ENCODE results near the gene FUNDC2. TPM values are rescaled to one million over a fixed set of nuclear protein-coding genes. Genes with fewer than 3 reads are reported as not detected.
"Not testable (repeated sequence)": the region's sequence is repeated elsewhere in the genome, so short reads cannot be mapped to it uniquely, and the experiment has no call there.

Gene FUNDC2
- 366 TPM for total RNA-seq
- long read RNA-seq, full-length matches to known transcripts, result 236 of 244 reads
- long read RNA-seq, partial matches to known transcripts, result 1 of 244 reads
- long read RNA-seq, other reads (novel, unspliced or antisense), result 7 of 244 reads

GRCh38 chrX:155026727-155027508 lies at the start of gene FUNDC2:
Gene FUNDC2 (plus strand): TSS chrX:155026844. CDS start chrX:155026939, 95 bp downstream.
- DNase-seq (peak; percentile 96), ATAC-seq (ENCODE audit: poor library complexity) (peak; percentile 94)
- intact Hi-C loops (cut with DNase I), result no loop called here

DNA sequence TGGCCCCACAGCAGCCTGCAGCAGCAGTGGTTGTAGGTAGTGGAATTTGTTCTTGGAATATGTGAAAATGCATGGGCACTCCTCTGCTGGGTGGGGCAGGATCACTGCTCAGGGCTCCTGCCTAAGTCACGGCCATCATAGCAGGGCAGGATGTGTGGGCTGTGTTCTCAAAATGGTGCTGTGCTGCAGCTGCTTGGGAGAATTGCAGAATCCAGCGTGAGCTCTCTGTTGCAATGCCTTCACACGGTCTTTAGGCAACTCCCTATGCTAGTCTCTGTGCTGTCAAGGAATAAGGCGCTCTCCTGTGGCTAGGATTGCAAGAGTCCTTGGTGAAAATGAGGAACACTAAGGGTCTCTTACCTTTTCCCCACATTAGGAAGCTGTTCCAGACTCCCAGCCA lies 47.0 kb upstream of the FUNDC2 start:
- no peak for DNase-seq
- intact Hi-C loops (cut with DNase I), result loop anchor here (10.0 kb wide), 1 partner anchor 75 kb away; no protein-coding TSS in a partner anchor
- ATAC-seq (ENCODE audit: poor library complexity), result no peak

DNA sequence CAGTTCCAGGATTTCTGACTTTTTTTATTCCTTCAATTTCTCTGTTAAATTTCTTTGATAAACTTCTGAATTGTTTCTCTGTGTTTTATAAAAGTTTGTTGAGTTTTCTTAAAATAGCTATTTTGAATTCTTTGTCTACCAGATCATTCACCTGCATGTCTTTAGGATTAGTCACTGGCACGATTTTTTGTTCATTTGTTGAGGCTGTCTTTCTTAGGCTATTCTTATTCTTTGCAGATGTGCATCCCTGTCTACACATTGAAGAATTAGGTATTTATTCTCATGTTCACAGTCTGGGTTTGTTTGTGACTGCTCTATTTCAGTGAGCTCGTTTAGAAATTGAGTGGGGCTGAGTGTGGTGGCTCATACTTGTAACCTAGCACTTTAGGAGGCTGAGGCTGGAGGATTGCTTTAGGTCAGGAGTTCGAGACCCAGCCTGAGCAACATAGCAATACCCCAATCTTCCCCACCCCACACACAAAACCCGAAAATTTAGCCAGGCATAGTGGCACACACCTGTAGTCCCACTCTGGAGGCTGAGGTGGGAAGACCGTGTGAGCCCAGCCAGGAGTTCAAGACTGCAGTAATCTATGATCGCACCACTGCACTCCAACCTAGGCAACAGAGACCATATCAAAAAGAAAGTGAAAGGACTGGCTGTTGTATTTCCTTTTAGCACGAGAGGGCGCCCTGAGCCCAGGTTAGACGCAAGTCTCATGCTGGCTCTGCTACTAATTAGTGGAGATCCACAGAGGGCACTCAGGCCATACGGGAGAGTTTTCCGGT lies 46.1 kb upstream of the FUNDC2 start:
- peak; percentile 91 for ATAC-seq (ENCODE audit: poor library complexity)
- peak; percentile 66 for DNase-seq
- intact Hi-C loops (cut with DNase I), result loop anchor here (10.0 kb wide), 1 partner anchor 74 kb away; no protein-coding TSS in a partner anchor

DNA sequence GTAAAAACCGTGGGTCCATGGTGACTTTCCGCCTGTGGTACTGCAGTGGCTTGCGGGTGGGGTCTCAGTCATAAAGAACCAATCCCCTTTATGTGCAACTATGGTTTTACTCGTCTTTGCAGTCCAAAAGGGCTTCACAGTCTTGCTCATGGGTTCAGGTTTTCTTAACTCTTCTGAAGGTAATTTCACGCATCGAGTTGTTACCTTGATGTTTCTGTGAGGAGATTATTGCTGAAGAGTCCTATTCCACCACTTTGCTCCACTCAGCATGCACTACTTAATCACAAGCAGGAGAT lies 45.6 kb upstream of the FUNDC2 start:
- ATAC-seq (ENCODE audit: poor library complexity), result no peak
- no peak for DNase-seq
- intact Hi-C loops (cut with DNase I), result loop anchor here (10.0 kb wide), 1 partner anchor 74 kb away; no protein-coding TSS in a partner anchor

- no peak for ATAC-seq (ENCODE audit: poor library complexity)
- intact Hi-C loops (cut with DNase I), result loop anchor here (10.0 kb wide), 1 partner anchor 68 kb away; no protein-coding TSS in a partner anchor
- no peak for DNase-seq
Measured at GRCh38 chrX:154986826-154987575, 39.6 kb upstream of the FUNDC2 start.

DNA sequence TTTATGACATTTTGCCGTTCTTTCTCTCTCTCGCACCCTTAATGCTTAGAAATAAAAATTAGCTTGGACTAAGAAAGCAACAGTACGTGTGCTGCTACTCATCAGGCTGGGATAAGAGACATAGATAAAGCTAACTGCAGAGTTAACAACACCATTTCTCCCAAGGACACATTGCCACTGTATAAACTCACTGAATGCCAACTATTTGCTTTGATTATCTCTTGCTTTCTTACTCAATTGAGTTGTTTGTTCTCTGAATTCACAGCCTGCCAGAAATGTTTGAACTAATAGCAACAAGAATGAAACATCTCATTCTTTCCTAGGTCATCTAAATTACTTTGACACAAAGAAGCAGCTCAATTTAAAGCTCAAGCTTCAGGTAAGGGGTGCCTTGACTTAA lies 38.7 kb upstream of the FUNDC2 start:
- intact Hi-C loops (cut with DNase I), result loop anchor here (10.0 kb wide), 1 partner anchor 67 kb away; no protein-coding TSS in a partner anchor
- DNase-seq (no peak), ATAC-seq (ENCODE audit: poor library complexity) (no peak)

- intact Hi-C loops (cut with DNase I), result loop anchor here (10.0 kb wide), 1 partner anchor 66 kb away; no protein-coding TSS in a partner anchor
- no peak for ATAC-seq (ENCODE audit: poor library complexity)
- no peak for DNase-seq
Measured at GRCh38 chrX:154988719-154989118, 37.9 kb upstream of the FUNDC2 start.

- no peak for ATAC-seq (ENCODE audit: poor library complexity)
- no peak for DNase-seq
- intact Hi-C loops (cut with DNase I), result no loop called here
Measured at GRCh38 chrX:154990496-154990895, 36.1 kb upstream of the FUNDC2 start.

DNA sequence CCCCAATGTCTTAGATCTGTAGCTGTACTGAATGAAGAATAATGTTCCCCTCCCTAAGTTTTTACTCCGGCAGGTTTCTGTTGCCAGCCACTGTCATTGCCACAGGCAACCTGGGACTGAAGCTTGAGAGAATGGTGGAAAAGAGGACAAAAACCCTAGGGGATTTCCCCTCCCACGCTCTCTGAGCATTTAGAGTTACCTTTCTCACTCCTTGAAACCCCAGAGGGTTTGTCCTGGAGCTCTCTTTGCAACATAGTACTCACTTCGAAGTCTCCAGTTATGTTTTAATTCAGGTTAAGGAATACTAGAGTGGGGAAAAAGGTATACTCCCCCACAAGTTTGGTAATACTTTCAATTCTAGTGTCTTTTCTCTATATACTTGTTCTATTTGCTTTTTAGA lies 35.6 kb upstream of the FUNDC2 start:
- no peak for DNase-seq
- no peak for ATAC-seq (ENCODE audit: poor library complexity)
- intact Hi-C loops (cut with DNase I), result no loop called here

DNA sequence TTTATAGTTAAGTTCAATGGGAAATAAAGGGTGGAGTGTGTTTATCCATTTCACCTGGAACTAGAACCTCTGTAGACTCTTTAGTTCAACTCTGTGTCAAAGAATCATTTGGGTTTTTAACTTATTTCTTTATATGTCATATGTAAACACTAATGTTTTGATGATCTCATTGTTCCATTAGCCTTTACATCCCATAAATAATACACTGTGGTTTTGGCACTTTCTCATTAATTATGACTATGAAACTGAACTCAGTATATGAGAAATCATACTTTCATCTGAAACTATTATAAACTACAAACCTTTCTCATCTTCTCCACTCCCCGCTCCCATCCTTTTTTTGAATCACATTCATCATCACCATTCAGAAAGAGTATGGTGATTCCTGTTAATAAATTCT lies 35.2 kb upstream of the FUNDC2 start:
- no peak for ATAC-seq (ENCODE audit: poor library complexity)
- DNase-seq, result no peak
- intact Hi-C loops (cut with DNase I), result no loop called here

DNA sequence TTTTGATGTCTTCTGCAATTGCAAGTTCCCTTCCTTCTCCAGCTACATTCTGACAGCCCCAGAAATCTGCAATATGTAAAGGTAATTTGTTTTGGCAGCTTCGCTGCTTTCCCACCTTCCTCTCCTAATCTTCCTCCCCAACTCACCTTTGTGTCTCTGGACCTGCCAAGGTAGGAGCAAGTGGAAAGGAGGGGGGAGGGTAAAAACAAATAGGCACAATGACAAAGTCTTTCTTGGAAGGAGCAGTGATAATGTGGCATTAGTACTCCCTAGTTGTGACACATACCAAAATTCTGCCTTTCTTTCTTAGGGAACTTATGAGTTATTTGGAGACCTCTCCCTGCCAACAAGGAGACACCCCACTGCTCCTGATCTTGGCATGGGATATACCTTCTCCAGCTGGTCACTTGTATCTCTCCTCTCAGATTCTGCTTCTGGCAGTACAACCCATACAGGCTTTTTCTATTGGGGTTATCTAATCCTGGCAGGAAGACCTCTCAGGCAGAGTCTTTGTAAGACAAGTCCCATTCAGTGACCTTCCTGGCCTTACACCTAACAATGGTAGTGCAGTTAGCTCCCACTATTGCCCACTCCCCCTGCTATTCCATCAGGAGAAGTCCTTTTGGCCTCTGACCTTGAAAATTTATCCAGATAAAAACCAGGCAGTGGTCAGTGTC lies 28.3 kb upstream of the FUNDC2 start:
- intact Hi-C loops (cut with DNase I), result no loop called here
- ATAC-seq (ENCODE audit: poor library complexity), result no peak
- DNase-seq, result no peak

- intact Hi-C loops (cut with DNase I), result no loop called here
- ATAC-seq (ENCODE audit: poor library complexity), result no peak
- DNase-seq, result no peak
Measured at GRCh38 chrX:155000841-155001240, 25.8 kb upstream of the FUNDC2 start.

GRCh38 chrX:155001873-155002272 lies 24.8 kb upstream of the FUNDC2 start:
- DNase-seq, result no peak
- ATAC-seq (ENCODE audit: poor library complexity), result no peak
- intact Hi-C loops (cut with DNase I), result no loop called here

- intact Hi-C loops (cut with DNase I), result no loop called here
- ATAC-seq (ENCODE audit: poor library complexity) (no peak), DNase-seq (no peak)
Measured at GRCh38 chrX:155005190-155005589, 21.5 kb upstream of the FUNDC2 start.

- DNase-seq; intact Hi-C loops (cut with DNase I); ATAC-seq (ENCODE audit: poor library complexity): not testable (repeated sequence)
Measured at GRCh38 chrX:155006379-155006778, 20.3 kb upstream of the FUNDC2 start.

- ATAC-seq (ENCODE audit: poor library complexity), result peak; percentile 76
- DNase-seq; intact Hi-C loops (cut with DNase I): not testable (repeated sequence)
Measured at GRCh38 chrX:155006913-155007671, 19.6 kb upstream of the FUNDC2 start.

DNA sequence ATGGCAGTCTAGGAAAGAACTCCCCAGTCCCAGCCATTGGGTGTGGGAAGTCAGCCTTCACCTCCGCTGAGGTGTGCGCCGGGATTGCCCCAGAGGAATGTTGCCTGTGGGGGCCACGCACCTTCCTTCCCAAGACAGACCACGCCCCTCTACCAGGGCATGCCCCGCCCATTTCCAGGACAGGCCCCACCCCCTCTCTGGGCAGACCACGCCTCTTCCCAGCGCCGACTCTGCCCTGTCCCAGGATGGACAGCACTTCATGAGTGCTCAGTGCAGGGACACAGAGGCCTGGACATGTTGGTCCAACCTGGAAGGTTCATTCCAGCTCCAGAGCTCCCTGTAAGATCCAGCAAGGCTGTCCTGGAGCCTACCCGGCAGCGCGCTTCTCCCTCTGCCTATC lies 18.1 kb upstream of the FUNDC2 start:
- DNase-seq; ATAC-seq (ENCODE audit: poor library complexity); intact Hi-C loops (cut with DNase I): not testable (repeated sequence)
